Naive B cell (primary cell): ENCODE measurements around the gene ZNF764. TPM values are rescaled to one million over a fixed set of nuclear protein-coding genes. Genes with fewer than 3 reads are reported as not detected.
A peak's percentile ranks its signal among the peaks of the same experiment; 100 is the strongest.

Experiments used
- ATAC-seq, 2 donors: fragments of 150-1000 bp; cut with Tn5 transposase; 2 replicates each; pipeline ENCODE4 v1.10.0; 2021; ENCODE audit warnings: low read depth in 2 of 2, mild to moderate bottlenecking in 2 of 2, moderate library complexity in 2 of 2
- DNase-seq: peaks from one replicate; pipeline ENCODE4 v3.0.0; 2022
- H3K27ac Mint-ChIP-seq, 6 donors: one replicate each; pipeline ENCODE4 v1.8.0; 2020 to 2022; ENCODE audit warnings: mild to moderate bottlenecking in 6 of 6, mixed read lengths in 6 of 6, moderate library complexity in 5 of 6, inconsistent platforms in 2 of 6
- H3K27me3 Mint-ChIP-seq, 3 donors: one replicate each; pipeline ENCODE4 v1.8.0; 2021 to 2022; ENCODE audit warnings: mixed read lengths in 3 of 3, mild to moderate bottlenecking in 1 of 3
- H3K36me3 Mint-ChIP-seq, 2 donors: one replicate each; pipeline ENCODE4 v1.8.0; 2020 to 2022; ENCODE audit warnings: mixed read lengths in 2 of 2, inconsistent platforms in 1 of 2, mild to moderate bottlenecking in 1 of 2
- H3K4me1 Mint-ChIP-seq, 3 donors: one replicate each; pipeline ENCODE4 v1.8.0; 2020 to 2022; ENCODE audit warnings: mixed read lengths in 3 of 3, inconsistent platforms in 1 of 3, mild to moderate bottlenecking in 1 of 3, moderate library complexity in 1 of 3
- H3K4me3 Mint-ChIP-seq, 8 donors: one replicate each; pipeline ENCODE4 v1.8.0; 2020 to 2022; ENCODE audit warnings: mild to moderate bottlenecking in 8 of 8, mixed read lengths in 8 of 8, moderate library complexity in 8 of 8, inconsistent platforms in 2 of 8
- H3K9me3 Mint-ChIP-seq, 7 donors: one replicate each; pipeline ENCODE4 v1.8.0; 2020 to 2022; ENCODE audit warnings: mixed read lengths in 7 of 7, mild to moderate bottlenecking in 5 of 7, inconsistent platforms in 2 of 7, moderate library complexity in 1 of 7
- polyA plus RNA-seq, 6 donors: library from polyadenylated mRNA; unstranded; fragments of 300-500 nt; fragmentation: Illumina TruSeq; gene quantifications; one replicate each; pipeline ENCODE4 v1.2.3, GENCODE V29; 2021; ENCODE audit warnings: low read depth in 6 of 6

The ZNF764 gene
- polyA plus RNA-seq, 6 donors from 2014 or later, result 2.3 to 6.8 (median 4.7) TPM; not detected in 1

DNA sequence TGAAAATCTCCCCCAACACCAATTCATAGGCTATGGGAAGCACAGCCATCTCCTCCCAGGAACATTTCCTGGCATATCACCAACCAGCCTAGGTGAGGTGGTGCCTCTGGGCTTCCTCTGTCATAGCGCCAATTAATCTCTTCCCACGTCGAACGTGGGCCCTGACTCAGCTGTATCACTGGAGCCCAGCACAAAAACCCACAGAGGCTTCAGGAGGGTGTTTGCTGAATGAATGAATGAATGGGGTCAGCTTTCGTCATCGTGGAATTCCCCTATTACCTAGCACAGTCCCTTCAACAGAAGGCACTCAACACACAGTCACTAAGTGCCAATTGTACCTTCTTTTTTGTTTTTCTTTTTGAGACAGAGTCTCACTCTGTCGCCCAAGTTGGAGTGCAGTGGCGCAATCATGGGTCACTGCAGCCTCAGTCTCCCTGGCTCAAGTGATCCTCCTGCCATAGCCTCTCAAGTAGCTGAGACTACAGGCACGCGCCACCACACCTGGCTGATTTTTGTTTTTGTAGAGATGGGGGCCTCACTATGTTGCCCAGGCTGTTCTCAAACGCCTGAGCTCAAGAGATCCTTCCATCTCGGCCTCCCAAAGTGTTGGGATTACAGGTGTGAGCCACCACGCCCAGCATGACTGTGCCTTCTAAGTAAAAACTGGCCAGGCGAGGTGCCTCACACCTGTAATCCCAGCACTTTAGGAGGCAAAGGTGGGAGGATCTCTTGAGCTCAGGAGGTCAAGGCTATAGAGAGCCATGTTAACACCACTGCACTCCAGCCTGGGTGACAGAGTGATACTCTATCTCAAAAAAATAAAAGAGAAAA, 9.2 kb upstream of the ZNF764 start:
- peak overlapping the region in 2 of 8 donors; percentile 84 to 88 for H3K4me3 Mint-ChIP-seq
- peaks cover 15 to 35% (median 34%) of the 10 kb centered on the region in 3 donors for H3K4me1 Mint-ChIP-seq
- ATAC-seq (no peak), DNase-seq (no peak)
- peak overlapping the region in 2 of 6 donors; percentile 30 to 86 for H3K27ac Mint-ChIP-seq
- peaks cover 0 to 2% (median 0%) of the 10 kb centered on the region in 7 donors for H3K9me3 Mint-ChIP-seq
- no peaks in the 10 kb centered on the region for H3K36me3 Mint-ChIP-seq
- H3K27me3 Mint-ChIP-seq, result no peaks in the 10 kb centered on the region

DNA sequence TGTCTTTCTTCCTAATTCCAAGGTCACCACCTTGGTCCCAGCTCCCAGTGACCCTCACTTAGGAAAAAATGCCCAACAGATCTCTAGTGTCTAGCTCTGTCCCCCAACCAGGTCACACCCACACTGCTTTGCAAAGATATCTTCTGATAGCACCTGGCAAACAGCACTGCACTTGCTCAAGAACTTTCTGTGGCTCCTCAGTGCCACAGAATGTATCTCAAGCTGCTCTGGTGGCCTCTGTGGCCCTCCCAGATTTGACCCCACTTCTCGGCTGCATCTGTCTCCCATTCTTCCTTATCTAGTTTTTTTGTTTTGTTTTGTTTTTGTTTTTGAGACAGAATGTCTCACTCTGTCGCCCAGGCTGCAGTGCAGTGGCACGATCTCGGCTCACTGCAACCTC, 8.4 kb upstream of the ZNF764 start:
- peaks cover 0 to 2% (median 0%) of the 10 kb centered on the region in 7 donors for H3K9me3 Mint-ChIP-seq
- peaks cover 0 to 2% (median 0%) of the 10 kb centered on the region in 3 donors for H3K27me3 Mint-ChIP-seq
- peak overlapping the region in 2 of 6 donors; percentile 26 to 86 for H3K27ac Mint-ChIP-seq
- no peaks in the 10 kb centered on the region for H3K36me3 Mint-ChIP-seq
- H3K4me3 Mint-ChIP-seq, result peak overlapping the region in 2 of 8 donors; percentile 27 to 60
- no peak for DNase-seq
- ATAC-seq, result no peak
- H3K4me1 Mint-ChIP-seq, result peaks cover 12 to 34% (median 32%) of the 10 kb centered on the region in 3 donors

DNA sequence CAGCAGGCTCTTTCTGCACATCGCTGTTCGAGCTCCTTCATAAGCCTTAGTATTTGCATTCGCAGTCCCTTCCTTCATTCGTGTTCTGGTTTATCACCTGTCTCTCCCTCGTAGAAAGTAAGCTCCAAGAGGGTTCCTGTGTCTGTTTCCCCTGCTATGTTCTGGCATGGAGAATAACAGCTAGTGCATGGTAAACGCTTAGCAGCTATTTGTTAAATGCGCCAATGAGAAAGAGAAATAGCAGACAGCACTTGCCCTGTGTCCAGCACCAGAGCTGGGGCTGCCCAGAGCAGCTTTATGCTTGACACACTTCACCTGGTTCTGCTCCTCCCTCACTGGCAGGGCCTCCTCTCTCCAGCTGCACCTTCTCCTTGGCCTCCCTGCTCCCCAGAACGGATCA, 7.8 kb upstream of the ZNF764 start:
- peak overlapping the region in 2 of 8 donors; percentile 27 to 60 for H3K4me3 Mint-ChIP-seq
- ATAC-seq (no peak), DNase-seq (no peak)
- peak overlapping the region in 2 of 6 donors; percentile 59 to 90 for H3K27ac Mint-ChIP-seq
- peaks cover 18 to 36% (median 35%) of the 10 kb centered on the region in 3 donors for H3K4me1 Mint-ChIP-seq
- peaks cover 0 to 2% (median 0%) of the 10 kb centered on the region in 7 donors for H3K9me3 Mint-ChIP-seq
- peaks cover 0 to 7% (median 0%) of the 10 kb centered on the region in 3 donors for H3K27me3 Mint-ChIP-seq
- H3K36me3 Mint-ChIP-seq, result no peaks in the 10 kb centered on the region

DNA sequence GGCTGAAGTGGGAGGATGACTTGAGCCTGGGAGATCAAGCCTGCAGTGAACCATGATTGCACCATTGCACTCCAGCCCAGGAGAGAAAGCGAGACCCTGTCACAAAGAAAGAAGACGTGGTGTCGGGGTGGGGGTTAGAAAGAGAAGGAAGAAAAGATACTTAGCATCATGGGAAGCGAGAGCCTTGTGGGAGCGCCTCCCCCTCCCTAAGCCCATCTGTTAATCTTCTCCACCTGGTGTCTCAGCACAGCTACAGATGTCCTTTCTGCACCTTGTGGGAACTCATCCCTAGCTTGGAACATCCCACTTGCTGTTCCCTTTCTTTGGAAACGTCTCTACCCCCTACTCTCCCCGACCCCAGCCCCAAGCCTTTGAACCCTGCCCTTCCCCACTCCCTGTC, 7.4 kb upstream of the ZNF764 start:
- peaks cover 19 to 36% (median 33%) of the 10 kb centered on the region in 3 donors for H3K4me1 Mint-ChIP-seq
- peaks cover 0 to 7% (median 0%) of the 10 kb centered on the region in 3 donors for H3K27me3 Mint-ChIP-seq
- H3K27ac Mint-ChIP-seq, result peak overlapping the region in 1 of 6 donors; percentile 90
- H3K9me3 Mint-ChIP-seq, result peaks cover 0 to 2% (median 0%) of the 10 kb centered on the region in 7 donors
- H3K36me3 Mint-ChIP-seq, result no peaks in the 10 kb centered on the region
- H3K4me3 Mint-ChIP-seq, result peak overlapping the region in 1 of 8 donors; percentile 60
- DNase-seq, result no peak
- ATAC-seq, result no peak

GRCh38 chr16:30562021-30562420, 3.8 kb upstream of the ZNF764 start:
- H3K9me3 Mint-ChIP-seq, result peaks cover 0 to 2% (median 0%) of the 10 kb centered on the region in 7 donors
- H3K4me1 Mint-ChIP-seq, result peaks cover 23 to 42% (median 36%) of the 10 kb centered on the region in 3 donors
- peak overlapping the region; percentile 85 to 95 (median 92) for H3K4me3 Mint-ChIP-seq
- ATAC-seq (no peak), DNase-seq (no peak)
- peaks cover 0 to 7% (median 0%) of the 10 kb centered on the region in 3 donors for H3K27me3 Mint-ChIP-seq
- no peaks in the 10 kb centered on the region for H3K36me3 Mint-ChIP-seq
- H3K27ac Mint-ChIP-seq, result peak overlapping the region in 5 of 6 donors; percentile 87 to 97 (median 95)

GRCh38 chr16:30561089-30561816, 3.1 kb upstream of the ZNF764 start:
- no peak for ATAC-seq
- H3K27me3 Mint-ChIP-seq, result peaks cover 0 to 7% (median 0%) of the 10 kb centered on the region in 3 donors
- H3K9me3 Mint-ChIP-seq, result peaks cover 0 to 2% (median 0%) of the 10 kb centered on the region in 7 donors
- H3K4me1 Mint-ChIP-seq, result peaks cover 25 to 40% (median 37%) of the 10 kb centered on the region in 3 donors
- no peaks in the 10 kb centered on the region for H3K36me3 Mint-ChIP-seq
- peak; percentile 43 for DNase-seq
- H3K4me3 Mint-ChIP-seq, result peak overlapping the region; percentile 85 to 95 (median 92)
- peak overlapping the region; percentile 78 to 97 (median 94) for H3K27ac Mint-ChIP-seq

GRCh38 chr16:30559690-30560089, 1.5 kb upstream of the ZNF764 start:
- Mint-ChIP-seq H3K27me3 (peaks cover 0 to 7% (median 0%) of the 10 kb centered on the region in 3 donors), H3K27ac (peak overlapping the region in 2 of 6 donors; percentile 71 to 90), H3K36me3 (no peaks in the 10 kb centered on the region), H3K4me1 (peaks cover 28 to 44% (median 38%) of the 10 kb centered on the region in 3 donors), H3K9me3 (peaks cover 0 to 2% (median 0%) of the 10 kb centered on the region in 7 donors), H3K4me3 (peak overlapping the region; percentile 18 to 88 (median 81))
- DNase-seq (no peak), ATAC-seq (no peak)

GRCh38 chr16:30558789-30559377, 709 bp upstream of the ZNF764 start:
- ATAC-seq, result no peak

DNA sequence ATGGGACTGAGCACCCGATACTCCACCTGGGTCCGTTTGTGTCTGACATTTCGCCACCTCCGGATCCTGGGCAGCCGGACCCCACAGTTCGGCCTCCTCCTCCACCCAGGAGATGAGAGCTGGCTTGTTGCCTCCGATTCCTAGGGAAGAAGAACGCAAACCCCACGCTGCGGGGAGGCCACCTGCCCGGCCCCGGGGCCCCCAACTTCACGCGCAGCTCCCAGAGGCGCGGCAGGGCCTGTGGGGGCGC, 542 bp downstream of the ZNF764 start:
- H3K27ac Mint-ChIP-seq, result peak overlapping the region; percentile 38 to 96 (median 83)
- peak overlapping the region; percentile 84 to 93 (median 88) for H3K4me3 Mint-ChIP-seq
- DNase-seq (no peak), ATAC-seq (no peak)
- H3K27me3 Mint-ChIP-seq, result peaks cover 0 to 7% (median 0%) of the 10 kb centered on the region in 3 donors
- peaks cover 0 to 2% (median 0%) of the 10 kb centered on the region in 7 donors for H3K9me3 Mint-ChIP-seq
- peaks cover 29 to 63% (median 52%) of the 10 kb centered on the region in 3 donors for H3K4me1 Mint-ChIP-seq
- H3K36me3 Mint-ChIP-seq, result no peaks in the 10 kb centered on the region

More at GRCh38 chr16:30558789-30559377, 709 bp upstream of the ZNF764 start:
- peak overlapping the region; percentile 84 to 93 (median 88) for H3K4me3 Mint-ChIP-seq
- H3K27ac Mint-ChIP-seq, result peak overlapping the region; percentile 88 to 96 (median 92)
- peaks cover 0 to 2% (median 0%) of the 10 kb centered on the region in 7 donors for H3K9me3 Mint-ChIP-seq
- H3K36me3 Mint-ChIP-seq, result no peaks in the 10 kb centered on the region
- no peak for DNase-seq
- peaks cover 0 to 7% (median 0%) of the 10 kb centered on the region in 3 donors for H3K27me3 Mint-ChIP-seq
- H3K4me1 Mint-ChIP-seq, result peaks cover 28 to 51% (median 44%) of the 10 kb centered on the region in 3 donors

DNA sequence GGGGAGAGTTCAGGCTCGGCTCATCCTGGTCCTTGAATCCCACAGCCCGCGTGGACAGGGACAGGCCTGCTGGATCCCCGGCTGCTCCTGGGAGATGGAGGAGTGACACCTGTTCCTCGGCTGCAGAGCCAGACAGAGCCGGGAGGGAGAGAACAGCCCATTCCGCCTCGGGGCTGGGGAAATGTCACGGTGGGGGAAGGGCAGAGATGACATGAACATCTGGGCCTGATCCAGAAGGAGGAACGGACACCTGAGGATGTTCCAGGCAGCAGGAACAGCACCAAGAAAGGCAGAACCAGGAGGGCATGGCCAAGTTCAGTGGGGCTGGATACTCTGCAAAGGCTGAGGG, 2.1 kb downstream of the ZNF764 start:
- no peak for ATAC-seq
- Mint-ChIP-seq H3K27ac (peak overlapping the region in 3 of 6 donors; percentile 78 to 90 (median 89)), H3K27me3 (peaks cover 0 to under 1% (median 0%) of the 10 kb centered on the region in 3 donors), H3K36me3 (no peaks in the 10 kb centered on the region), H3K9me3 (peaks cover 0 to 2% (median 0%) of the 10 kb centered on the region in 7 donors), H3K4me1 (peaks cover 27 to 59% (median 45%) of the 10 kb centered on the region in 3 donors), H3K4me3 (peak overlapping the region; percentile 29 to 93 (median 72))
- DNase-seq, result no peak

GRCh38 chr16:30555315-30556124, 2.7 kb downstream of the ZNF764 start:
- Mint-ChIP-seq H3K4me3 (peak overlapping the region in 6 of 8 donors; percentile 5 to 88 (median 70)), H3K9me3 (peaks cover 0 to 2% (median 0%) of the 10 kb centered on the region in 7 donors), H3K4me1 (peaks cover 25 to 55% (median 41%) of the 10 kb centered on the region in 3 donors), H3K36me3 (no peaks in the 10 kb centered on the region), H3K27me3 (no peaks in the 10 kb centered on the region), H3K27ac (peak overlapping the region in 1 of 6 donors; percentile 90)
- DNase-seq (no peak), ATAC-seq (no peak)

- Mint-ChIP-seq H3K36me3 (no peaks in the 10 kb centered on the region), H3K4me1 (peaks cover 25 to 55% (median 41%) of the 10 kb centered on the region in 3 donors), H3K4me3 (peak overlapping the region in 2 of 8 donors; percentile 41 to 75), H3K9me3 (peaks cover 0 to 2% (median 0%) of the 10 kb centered on the region in 7 donors), H3K27ac (peak overlapping the region in 1 of 6 donors; percentile 34), H3K27me3 (no peaks in the 10 kb centered on the region)
- ATAC-seq, result no peak
- no peak for DNase-seq
Measured at GRCh38 chr16:30554557-30555314, 3.4 kb downstream of the ZNF764 start.
